Kidney glomerular epithelial cell (primary cell): Measurements from ENCODE around the gene SORCS2.
"Not testable (repeated sequence)": the region's sequence is repeated elsewhere in the genome, so short reads cannot be mapped to it uniquely, and the experiment has no call there.

Experiments
- DNase-seq: peaks from one replicate; lab custom pipeline; 2025; lab: John Stamatoyannopoulos, UW

The SORCS2 gene

GRCh38 chr4:7199771-7200441 is 7.6 kb downstream of the SORCS2 start:
- no peak for DNase-seq

GRCh38 chr4:7200801-7201200 is 8.5 kb downstream of the SORCS2 start:
- DNase-seq = no peak

- no peak for DNase-seq
Measured at GRCh38 chr4:7201420-7202305, 9.3 kb downstream of the SORCS2 start.

- DNase-seq = no peak
Measured at GRCh38 chr4:7202411-7202810, 10.1 kb downstream of the SORCS2 start.

- no peak for DNase-seq
Measured at GRCh38 chr4:7204656-7205387, 12.5 kb downstream of the SORCS2 start.

GRCh38 chr4:7206385-7206784 is 14.0 kb downstream of the SORCS2 start:
- peak; percentile 57 for DNase-seq

GRCh38 chr4:7206911-7207567 is 14.7 kb downstream of the SORCS2 start:
- peak; percentile 83 for DNase-seq

- DNase-seq = no peak
Measured at GRCh38 chr4:7207628-7208231, 15.4 kb downstream of the SORCS2 start.

- no peak for DNase-seq
Measured at GRCh38 chr4:7208509-7209451, 16.4 kb downstream of the SORCS2 start.

- DNase-seq = no peak
Measured at GRCh38 chr4:7209699-7210098, 17.4 kb downstream of the SORCS2 start.

GRCh38 chr4:7210824-7211223 is 18.5 kb downstream of the SORCS2 start:
- DNase-seq = peak; percentile 93

- DNase-seq = no peak
Measured at GRCh38 chr4:7212101-7212674, 19.9 kb downstream of the SORCS2 start.

- no peak for DNase-seq
Measured at GRCh38 chr4:7212921-7213320, 20.6 kb downstream of the SORCS2 start.

GRCh38 chr4:7213807-7214206 is 21.5 kb downstream of the SORCS2 start:
- no peak for DNase-seq

- no peak for DNase-seq
Measured at GRCh38 chr4:7214359-7214758, 22.0 kb downstream of the SORCS2 start.

GRCh38 chr4:7215187-7215586 is 22.8 kb downstream of the SORCS2 start:
- DNase-seq = not testable (repeated sequence)

GRCh38 chr4:7217039-7217438 is 24.7 kb downstream of the SORCS2 start:
- DNase-seq = no peak

- DNase-seq = peak; percentile 38
Measured at GRCh38 chr4:7217474-7218321, 25.4 kb downstream of the SORCS2 start.

GRCh38 chr4:7218686-7219085 is 26.3 kb downstream of the SORCS2 start:
- DNase-seq = no peak
